Measurements from ENCODE around the gene PHRF1.

Gene PHRF1

DNA sequence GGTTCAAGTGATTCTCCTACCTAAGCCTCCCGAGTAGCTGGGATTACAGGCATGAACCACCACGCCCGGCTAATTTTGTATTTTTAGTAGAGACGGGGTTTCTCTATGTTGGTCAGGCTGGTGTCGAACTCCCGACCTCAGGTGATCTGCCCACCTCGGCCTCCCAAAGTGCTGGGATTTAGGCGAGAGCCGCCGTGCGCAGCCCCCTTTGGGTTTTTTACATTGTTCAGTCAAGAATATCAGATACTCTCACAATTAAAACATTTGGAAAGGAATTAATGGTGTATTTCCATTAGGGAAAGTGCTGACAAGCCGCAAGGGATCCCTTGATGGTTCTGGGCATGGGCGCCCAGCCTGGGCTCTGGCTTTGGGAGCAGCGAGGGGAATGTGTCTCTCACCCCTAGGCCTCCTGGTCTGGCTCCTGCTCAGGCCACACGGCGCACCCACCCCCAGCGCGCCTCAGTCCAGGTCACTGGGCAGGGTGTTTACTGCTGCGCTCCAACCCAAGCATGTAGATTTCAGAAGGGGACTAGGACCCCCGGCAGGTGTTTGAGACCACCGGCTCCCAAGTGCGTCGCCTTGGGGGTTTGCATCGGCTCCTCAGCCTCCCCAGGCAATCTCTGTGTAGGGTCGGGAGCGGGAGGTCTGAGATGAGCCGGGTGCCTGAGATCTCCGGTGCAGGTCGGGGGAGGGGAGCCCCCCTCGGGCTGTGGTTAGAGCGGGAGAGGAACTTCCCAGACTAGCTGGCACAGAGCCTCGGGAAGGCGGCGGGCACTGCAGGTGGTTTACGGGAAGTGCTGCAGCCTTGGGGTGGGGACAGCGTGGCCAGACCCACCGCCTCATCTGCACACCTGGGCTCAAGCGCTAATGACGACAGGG lies 40.3 kb downstream of the PHRF1 start:
- DNase-seq (ENCODE audit: low spot score): no peak

DNA sequence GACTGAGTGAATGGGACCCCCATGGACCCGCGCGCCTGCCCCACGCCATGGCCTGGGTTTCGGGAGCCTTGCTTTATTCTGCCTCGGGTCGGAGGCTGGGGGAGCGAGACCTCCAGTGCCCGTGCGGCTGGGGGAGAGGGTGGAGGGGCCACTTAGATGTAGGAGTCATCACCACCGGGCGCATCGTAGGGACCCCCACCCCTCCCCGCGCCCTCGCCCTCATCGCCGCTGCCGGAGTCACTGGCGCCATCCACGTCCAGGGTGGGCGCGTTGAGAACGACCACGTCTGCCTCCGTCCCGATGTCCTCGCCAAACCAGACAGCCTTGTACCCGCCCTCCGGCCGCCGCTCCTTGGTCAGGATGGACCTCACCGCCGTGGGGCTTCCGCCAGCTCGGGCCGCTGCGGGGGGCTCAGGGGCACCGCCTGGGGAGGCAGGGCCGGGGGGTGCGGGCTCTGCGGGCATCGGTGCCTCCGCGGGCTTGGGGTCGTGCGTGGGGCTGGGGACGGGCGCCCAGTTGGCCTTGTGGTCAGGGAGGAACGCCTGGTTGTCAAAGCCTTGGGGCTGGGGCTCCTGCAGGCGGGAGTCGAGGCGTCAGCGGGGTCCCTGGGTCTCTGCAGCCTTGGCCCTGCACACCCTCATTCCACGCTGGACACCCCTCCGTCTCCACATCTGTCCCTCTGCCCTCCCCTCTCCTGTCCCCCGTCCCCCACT lies 41.1 kb downstream of the PHRF1 start:
- no peak for DNase-seq (ENCODE audit: low spot score)

DNA sequence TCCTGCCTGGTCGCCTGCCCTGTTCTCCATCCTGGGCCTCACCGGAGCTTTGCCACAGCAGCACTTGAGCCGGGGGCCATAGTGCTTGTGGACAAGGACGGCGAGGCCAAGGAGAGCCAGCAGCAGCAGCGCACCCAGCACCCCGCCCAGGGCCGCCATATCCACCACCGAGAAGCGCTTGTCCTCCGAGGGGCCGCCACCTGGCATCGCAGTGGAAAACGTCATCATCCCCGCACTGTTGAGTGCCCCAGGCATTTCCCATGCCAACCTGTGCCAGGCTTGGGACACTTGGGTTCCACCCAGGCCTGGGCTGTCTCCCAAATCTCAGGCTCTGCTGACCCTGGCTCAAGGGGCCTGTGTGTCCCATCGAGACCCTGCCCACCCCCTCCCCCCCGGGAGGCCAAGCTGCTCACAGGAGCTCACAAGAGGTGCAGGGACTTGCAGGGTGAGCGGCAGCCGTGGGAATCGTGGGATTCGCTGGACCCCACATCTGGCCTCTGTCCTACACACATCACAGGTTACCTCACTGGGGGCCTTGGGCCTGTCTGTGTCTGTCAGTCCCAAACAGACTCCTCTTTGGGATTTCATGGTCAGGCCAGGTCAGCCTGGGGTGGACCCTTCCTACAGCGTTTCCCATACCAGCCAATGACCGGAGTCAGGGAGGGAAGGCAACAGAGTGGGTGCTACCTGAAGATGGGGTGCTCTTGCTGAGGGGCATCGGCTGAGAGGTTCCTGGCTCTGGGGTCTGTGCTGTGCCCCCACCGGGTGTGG lies 41.8 kb downstream of the PHRF1 start:
- no peak for DNase-seq (ENCODE audit: low spot score)

DNA sequence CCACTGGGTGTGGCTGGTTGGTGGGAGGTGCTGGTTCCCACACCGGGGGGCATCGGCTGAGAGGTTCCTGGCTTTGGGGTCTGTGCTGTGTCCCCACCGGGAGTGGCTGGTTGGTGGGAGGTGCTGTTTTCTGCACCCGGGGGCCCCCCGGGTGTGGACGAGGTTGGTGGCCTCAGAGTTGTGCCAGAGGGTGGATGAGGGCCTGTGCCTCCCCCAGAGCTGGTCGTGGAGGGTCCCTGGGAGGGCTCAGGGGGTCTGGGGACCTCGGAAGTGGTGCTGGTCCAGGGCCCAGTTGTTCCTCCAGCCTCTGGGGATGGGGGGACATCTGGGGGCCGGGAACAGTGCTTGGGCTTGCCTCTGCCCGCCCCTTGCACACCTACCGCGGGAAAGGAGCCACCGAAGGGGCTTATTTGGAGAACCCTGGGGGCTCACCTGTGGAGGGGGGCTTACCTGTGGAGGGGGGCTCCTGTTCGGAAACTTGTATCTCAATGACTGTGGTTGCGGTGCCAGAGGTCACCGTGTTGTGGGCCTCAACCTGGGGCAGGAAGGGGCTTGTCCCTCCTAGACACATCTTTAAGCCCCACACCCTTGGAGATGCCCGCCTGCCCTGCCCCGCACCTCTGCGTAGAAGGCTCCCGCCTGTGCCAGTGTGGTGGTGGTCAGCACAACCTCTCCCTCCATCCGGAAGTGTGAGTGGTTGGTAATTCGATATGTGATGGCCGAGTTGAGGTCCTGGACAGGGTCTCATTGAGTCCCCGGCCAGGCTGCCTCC lies 42.8 kb downstream of the PHRF1 start:
- no peak for DNase-seq (ENCODE audit: low spot score)

DNA sequence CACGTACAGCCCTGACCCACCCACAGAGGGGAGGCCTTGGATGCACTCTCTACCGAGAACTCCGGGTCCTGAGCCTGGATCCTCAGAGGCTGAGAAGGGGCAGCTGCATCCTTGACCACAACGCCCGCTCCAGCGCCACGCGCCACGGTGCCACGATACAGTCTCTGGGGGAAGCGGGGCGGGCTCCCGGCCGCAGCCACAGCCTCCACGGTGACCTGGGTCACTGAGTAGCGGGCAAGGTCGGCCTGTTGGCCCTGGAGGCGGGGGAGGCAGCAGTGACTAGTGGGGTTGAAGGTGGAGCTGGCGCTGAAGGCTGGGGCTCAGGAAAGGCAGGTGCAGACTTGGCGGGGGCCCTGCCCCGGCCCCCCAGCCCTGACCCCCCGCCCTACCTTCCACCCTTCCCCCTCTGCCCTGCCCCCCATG lies 43.4 kb downstream of the PHRF1 start:
- no peak for DNase-seq (ENCODE audit: low spot score)

DNA sequence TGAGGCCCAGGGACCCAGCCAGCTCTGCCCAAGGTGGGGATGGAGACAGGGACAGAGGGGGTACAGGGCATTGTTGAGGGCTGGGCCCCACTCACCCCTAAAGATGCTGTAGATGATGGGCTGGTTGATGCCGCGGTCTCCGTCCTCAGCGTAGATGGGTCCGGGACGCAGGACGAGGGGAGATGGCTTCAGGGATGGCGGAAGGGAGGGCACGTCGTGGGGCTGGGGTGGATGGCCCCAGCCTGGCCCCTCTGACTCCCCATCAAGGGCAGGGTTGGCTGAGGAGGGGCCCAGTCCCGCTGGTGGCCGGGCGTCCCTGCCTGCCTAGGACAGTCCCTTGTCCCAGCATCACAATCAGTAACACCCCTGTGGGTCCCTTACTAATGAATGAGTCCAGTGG lies 43.9 kb downstream of the PHRF1 start:
- no peak for DNase-seq (ENCODE audit: low spot score)

DNA sequence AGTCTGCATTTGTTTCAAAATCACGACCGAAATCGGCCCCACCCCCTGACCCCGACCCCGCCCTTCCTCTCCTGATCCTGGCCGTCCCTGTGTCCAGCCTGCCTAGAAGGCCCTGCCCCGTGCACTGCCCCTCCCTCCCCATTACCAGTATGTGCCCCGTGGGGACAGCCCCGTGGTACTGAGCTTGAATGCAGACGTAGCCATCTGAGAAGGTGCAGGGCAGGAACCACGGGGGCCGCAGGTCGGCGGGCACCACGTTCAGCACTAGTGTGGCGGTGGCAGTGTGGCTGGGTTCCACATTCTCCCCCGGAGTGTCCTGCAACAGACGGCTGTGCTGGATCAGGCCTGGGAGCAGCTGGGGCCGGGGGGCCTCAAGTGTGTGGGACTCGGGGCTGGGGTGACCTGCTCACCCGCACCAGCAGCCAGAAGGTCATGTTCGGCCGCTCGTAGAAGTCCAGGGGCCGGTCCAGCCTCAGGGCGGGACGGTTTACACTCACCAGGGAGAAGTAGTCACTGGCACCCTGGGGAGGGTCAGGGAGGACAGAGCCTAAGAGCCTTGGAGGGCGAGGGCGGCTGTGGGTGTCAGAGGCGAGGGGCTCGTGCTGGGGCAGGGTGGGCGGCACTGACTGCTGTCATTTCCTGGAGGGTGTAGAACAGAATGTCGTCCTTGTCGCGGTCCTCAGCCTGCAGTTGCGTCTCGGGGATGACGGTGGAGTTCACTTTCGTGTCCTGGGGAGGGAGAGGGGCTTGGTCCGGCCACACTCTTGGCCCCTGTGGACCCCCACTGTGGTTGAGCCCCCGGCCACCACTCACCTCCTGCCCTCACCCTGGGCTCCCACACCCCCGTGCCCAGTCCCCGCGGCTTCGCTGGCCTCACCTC lies 44.9 kb downstream of the PHRF1 start:
- no peak for DNase-seq (ENCODE audit: low spot score)

DNA sequence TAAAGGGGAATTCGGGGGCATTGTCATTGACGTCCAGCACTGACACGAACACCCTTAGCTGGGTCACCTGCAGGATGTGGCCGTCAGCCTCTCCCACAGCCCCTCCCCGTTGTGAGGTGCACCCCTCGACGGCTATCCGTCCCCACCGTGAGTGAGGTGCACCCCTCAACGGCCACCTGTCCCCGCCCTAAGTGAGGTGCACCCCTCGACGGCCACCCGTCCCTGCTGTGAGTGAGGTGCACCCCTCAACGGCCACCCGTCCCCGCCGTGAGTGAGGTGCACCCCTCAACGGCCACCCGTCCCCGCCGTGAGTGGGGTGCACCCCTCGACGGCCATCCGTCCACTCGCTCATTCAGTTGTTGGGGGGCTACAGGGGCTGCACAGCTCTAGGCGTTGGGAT lies 45.6 kb downstream of the PHRF1 start:
- DNase-seq (ENCODE audit: low spot score): no peak

DNA sequence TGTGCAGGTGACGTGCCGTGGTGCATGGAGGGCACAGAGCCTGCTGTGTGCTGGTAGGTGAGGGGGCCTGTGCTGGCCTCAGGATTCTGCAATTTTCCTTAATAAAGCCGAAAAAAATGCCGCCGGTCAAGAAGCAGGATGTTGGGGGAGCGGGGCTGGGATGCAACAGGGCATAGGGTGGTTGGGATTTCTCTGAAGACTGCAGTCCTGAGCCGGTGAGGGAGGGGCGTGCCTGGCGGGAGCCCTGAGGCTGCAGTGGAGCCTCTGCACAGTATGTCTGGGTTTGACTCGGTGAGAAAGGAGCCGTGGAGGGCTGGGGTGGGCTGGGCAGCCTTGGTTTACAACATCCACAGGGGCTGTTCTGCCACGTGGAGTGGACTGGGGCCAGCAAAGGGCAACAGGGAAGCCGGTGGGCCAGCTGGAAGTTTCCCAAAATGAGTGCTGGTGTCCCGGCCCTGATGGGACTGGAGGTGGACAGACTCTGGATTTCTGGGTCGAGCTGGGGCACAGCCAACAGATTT lies 47.1 kb downstream of the PHRF1 start:
- DNase-seq (ENCODE audit: low spot score): no peak

DNA sequence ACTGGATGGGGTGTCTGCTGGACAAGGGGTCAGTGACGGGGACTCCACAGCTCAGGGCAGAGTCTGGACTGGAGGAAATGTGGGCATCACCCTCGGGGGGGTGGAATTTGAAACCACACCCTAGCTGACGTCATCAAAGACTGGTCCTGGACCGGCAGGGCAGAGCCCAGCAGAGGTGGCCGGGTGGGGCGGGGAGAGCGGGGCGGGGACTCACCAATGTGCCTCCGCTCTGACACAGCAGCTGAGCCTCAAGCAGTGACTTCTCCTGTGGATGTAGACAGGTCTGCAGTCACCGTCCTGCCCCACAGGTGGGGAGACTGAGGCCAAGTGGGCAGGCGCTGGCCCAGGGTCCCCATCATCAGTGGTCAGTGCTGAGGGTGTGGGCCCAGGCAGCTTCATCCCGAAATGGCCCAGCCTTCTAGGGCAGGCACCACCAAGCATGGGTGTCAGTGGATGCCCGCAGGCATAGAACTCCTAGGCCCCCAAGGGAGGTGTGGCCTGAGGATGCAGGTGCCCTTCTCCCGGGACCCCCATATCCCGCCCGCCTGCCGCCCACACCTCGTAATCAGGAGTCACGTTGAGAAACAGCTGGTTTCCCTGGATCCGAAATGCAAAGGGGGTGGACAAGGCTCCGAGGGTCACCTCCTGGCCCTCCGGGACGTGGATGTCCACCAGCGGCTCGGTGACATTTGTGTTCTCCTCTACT lies 47.9 kb downstream of the PHRF1 start:
- peak; percentile 62 for DNase-seq (ENCODE audit: low spot score)

DNA sequence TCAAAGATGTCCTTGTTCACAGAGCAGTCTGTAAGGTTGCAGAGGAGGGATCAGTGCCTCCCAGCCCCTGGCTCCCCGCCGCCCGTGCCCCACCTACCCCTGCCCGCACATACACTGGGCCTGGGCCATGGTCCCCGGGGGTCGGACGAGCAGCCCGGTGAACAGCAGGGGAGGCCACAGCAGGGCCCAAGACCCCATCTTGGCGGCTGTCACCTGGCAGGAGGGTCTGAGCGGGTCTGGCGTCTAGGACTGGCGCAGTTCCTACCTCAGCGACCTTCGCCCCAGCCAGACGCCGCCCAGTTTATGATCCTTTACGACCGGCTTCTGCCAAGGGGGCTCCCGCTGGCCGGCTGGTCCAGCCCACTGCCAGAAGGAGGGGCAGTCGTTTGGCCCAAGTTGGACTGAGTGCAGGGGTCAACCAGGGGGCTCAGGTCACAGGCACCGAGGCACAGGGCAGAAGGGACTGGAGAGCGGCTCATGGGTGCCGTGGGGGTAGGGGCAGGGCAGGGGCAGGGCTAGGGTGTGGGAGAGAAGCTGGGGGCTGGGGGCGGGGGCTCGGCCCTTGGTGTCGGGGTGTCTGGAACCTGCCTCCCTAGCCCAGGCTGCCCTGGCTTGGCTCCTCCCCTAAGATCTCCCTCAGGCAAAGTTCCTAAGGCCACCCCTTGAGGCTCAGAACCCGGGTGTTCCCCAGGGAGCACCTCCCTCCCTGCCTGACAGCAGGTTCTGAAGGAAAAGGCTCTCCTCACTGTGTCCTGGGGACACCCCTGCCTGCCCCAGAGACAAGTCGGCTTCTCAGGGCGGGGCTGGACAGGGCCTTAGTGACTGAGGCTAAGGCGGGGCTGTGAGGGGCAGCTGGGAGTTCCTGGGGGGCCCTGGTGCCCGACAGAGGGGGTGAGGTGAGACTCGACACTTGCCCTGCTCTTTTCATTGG lies 48.7 kb downstream of the PHRF1 start, which contains the start of gene CDHR5:
TSS of gene CDHR5 (minus strand) at position 251 of the 931 bp plus-strand sequence. CDS start at position 198, 53 bp downstream.
- DNase-seq (ENCODE audit: low spot score): no peak

DNA sequence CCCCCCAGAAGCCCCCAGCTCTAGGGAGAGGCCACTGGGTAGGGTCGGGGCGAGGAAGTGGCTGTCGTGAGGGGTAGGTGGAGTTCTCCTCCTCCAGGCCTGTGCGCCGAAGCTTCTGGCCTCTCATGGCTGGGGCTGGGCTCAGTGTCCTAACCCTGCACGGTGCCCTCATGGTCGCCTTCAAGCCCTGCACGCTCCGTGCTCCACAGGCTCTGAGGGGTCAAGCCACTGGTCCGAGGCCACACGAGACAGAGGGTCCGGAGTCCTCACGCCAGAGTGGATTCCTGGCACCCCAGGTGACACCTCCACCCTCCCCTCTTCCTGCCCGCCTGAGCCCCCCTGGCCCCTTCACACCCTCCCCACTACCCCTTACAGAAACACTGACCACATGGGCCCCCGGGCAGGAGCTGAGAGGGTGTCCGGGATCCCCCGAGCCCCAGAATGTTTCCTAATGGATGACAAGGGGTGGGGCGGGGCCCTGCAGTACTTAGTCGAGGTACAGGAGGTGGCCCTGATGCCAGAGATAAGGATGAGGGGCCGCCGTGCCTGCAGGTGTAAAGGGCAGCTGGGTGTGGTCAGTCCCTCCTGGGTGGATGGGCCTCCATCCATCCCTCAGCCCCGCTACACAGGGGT lies 49.5 kb downstream of the PHRF1 start:
- no peak for DNase-seq (ENCODE audit: low spot score)

DNA sequence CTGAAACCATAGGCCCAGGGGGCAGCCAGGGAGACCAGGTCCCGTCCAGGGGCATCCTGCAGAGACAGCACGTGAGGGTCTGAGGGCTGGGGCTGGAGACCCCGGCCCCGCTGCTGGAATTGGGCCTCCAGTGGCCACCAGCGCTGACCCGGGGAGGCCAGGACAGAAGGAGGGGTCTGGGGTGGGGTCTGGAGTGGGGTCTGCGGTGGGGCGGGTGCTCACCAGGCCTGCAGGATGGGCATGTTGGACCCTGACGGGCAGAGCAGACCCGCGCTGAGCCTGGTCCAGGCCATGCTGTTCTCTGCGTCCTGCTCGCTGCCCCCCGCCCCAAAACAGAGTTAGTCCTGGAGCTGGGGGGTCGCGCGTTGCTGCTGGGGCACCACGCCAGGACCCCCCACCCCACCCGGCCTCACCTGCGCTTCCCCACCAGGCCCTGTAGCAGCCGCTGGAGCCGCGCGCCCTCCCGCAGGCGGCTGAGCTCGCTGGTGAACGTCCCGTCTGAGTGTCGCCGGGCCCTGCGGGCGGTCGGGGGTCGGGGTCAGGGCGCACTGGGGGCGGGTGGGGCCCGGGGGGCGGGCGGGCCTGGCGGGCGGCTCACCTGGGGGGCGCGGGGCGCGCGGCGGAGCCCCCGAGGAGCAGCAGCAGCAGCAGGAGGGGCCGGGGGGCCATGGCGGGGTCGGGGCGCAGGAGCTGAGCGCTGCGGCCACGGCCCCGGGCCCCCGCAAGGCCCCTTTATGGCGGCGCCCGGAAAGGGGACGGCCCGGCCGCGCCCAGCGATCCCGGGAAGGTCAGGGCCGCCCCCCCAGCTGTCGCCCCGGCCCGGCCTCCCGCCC lies 50.4 kb downstream of the PHRF1 start, which contains the start of gene SCT:
TSS of gene SCT (minus strand) at position 707 of the 833 bp plus-strand sequence. CDS start at position 669, 38 bp downstream.
- DNase-seq (ENCODE audit: low spot score): no peak

DNA sequence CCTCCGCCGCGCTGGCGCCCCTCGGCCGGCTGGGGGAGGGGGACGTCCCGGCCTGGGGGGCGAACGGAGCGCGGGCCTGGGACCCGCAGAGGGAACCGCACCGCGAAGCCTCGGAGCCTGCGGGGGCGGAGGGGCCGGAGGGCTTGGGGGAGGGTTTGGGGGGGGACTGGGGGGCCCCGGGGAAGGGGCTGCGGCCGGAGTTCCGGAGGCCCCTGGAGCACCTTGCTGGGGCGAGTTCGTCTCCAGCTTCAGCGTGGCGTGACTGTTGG lies 51.0 kb downstream of the PHRF1 start:
- no peak for DNase-seq (ENCODE audit: low spot score)

DNA sequence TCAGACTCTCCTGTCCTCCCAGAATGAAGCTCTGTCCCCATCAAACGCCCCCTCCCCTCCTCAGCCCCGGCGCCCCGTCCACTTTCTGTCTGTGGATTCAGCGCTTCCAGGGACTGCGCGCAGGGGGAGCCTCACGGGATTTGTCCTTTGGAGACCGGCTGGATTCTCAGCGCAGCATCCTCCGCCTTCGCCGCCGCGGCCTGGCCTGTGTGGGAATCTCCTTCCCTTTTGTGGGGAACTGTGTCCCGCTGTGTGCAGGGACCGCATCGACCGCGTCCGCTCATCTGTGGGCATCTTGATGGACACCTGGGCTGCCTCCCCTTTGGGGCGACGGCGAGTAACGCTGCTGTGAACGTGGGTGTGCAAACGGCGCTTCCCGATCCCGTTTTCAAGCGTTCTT lies 51.8 kb downstream of the PHRF1 start:
- no peak for DNase-seq (ENCODE audit: low spot score)

DNA sequence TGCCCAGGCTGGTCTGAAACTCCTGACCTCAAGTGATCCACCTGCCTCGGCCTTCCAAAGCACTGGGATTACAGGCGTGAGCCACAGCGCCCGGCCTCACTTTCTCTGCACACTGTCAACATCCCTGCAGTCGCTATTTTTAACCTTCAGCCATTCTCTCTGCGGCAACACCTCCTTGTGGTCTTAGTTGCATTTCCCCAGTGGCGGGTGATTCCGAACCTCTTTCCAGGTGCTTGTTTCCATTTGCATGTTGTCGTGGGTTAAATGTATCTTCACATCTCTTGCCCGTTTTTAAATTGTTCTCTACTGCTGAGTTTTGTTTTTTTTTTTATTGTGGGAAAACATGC lies 52.9 kb downstream of the PHRF1 start:
- no peak for DNase-seq (ENCODE audit: low spot score)

DNA sequence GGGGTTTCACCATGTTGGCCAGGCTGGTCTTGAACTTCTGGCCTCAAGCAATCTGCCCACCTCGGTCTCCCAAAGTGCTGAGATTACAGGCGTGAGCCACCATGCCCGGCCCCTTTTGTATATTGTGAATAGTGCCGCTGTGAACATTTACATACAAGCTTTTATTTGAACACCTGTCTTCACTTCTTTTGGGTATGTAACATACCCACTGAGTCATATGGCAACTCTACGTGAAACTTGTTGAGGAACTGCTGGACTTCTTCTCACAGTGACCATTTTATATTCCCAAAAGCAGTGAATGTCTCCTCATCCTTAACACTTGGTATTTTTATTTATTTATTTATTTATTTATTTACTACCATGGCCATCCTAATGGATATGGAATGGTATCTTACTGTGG lies 54.6 kb downstream of the PHRF1 start:
- no peak for DNase-seq (ENCODE audit: low spot score)

All from hematopoietic multipotent progenitor cell treated with erythropoietin and hydrocortisone succinate and interleukin-3 and kit ligand, for 17 days (in vitro differentiated cells).